ENCODE measurements around the gene CDSN.

CDSN gene

GRCh38 chr6:31115941-31116560 is 4.2 kb downstream of the CDSN start:
- no peak for DNase-seq (ENCODE audit: low read depth in 3 of 3)

DNA sequence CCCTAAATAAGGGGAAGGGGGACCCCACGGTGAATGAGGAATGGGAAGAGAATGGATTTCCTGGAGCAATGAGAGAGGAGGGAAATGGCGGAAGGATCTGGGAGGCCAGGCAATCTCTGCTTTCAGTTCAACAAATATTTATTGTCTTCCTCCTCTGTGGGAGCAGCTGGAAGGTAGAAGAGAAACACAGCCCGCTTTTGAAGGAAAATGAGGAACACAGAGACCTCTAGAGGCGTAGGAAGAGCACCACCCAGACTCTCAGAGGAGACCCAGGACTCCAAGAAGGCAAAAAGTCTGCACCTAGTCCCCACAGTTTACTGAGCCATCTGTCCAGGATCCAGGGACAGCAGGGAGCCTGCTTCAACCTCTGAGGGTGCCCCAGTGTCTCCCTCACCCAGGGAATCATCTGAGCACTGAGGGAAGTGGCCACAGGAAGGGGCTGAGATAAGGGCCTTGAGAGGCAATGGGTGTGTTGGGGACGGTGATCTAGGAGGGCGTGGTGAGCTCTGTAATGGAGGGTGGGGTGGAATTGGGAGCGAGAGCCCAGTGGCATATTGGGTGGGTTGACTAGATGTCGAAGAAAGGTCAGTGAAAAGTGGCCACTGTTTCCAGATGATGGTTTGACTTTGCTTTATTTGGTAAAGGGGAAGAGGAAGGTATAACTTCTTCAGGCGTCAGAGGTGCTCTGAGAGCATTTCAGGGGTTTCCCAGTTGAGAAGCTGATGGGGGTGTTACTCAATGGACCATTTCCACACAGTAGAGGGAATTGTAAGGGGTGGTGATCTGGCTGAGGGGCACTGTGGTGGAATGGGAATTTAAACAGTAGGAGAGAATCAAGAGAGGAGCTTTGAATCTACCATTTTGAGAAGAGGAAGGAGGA is 5.0 kb downstream of the CDSN start:
- DNase-seq (ENCODE audit: low read depth in 3 of 3) = no peak

- DNase-seq (ENCODE audit: low read depth in 3 of 3) = no peak
Measured at GRCh38 chr6:31114541-31114878, 5.7 kb downstream of the CDSN start, which contains the start of gene PSORS1C1. Gene PSORS1C1 (plus strand): TSS chr6:31114800. CDS start chr6:31129633, 14,833 bp downstream.

DNA sequence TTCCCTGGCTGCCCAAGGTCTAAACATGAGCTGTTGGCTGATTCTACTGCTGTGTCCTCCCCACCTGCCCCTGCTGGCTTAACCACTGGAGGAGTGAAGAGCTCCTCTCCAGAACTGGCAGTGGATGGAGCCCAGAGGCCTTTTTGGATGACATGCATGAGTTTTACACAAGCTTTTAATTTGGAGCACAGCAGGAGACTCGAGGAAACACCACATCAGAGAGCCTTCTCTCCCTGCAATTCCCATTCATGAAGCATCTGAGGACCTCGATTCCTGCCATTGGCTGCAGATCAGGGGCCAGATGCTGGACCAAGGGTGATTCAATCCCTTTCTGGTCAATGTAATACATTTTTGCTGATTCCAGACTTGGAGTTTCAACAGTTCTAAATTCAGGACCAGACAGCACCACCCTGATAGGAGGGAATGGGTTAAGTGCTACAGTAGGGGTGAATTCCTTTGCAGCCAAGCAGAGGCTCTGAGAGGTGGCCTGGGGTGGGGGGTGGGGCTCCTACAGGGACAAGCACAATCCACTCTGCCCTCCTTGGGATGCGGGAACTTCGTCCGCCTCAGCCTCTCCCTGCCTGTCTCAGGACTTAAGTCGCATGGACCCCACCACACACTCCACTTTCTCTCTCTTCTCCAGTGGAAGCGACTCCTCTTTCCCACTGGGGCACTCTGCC is 6.2 kb downstream of the CDSN start:
- no peak for DNase-seq (ENCODE audit: low read depth in 3 of 3)

DNA sequence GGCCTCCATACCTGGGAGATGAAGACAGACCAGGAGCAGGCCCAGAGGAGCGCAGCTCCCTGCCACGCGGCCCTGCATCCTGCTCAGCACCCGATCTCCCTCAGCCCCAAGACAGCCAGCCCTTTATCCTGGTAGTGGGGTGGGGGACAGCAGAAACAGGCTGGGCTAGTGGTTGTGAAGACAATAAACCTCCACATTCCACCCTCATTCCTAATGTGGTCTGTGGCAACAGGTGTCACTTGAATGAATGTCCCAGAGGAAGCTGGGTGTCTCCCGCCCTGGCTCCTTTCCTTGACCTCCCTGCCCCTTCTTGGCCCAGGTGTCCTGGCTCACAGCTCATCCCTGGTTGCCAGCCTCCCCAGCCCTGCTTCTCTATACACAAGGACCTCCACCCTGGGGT is 7.8 kb downstream of the CDSN start, which contains the start of gene C6orf15:
C6orf15 (minus strand) TSS at position 98 of the 400 bp plus-strand sequence; CDS start at position 78, 20 bp downstream.
- no peak for DNase-seq (ENCODE audit: low read depth in 3 of 3)

DNA sequence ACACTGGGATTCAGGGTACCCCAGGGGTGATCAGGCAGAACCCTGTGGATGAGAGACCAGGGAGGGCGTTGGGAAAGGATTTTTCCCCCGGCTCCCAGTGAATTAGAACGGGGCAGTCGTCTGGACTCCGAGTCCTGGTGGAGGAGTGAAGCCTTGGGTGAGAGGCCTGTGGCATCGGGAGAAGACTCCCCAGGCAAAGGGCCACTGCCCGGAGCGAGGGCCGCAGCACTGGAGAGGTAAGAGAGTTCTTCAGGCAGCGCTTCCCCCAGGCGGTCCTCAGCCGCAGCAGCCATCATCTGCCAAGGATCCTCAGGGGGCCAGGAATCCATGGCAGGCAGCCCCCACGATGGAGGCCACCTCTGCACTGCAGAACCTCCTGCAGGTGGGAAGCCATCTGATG is 8.5 kb downstream of the CDSN start:
- no peak for DNase-seq (ENCODE audit: low read depth in 3 of 3)

DNA sequence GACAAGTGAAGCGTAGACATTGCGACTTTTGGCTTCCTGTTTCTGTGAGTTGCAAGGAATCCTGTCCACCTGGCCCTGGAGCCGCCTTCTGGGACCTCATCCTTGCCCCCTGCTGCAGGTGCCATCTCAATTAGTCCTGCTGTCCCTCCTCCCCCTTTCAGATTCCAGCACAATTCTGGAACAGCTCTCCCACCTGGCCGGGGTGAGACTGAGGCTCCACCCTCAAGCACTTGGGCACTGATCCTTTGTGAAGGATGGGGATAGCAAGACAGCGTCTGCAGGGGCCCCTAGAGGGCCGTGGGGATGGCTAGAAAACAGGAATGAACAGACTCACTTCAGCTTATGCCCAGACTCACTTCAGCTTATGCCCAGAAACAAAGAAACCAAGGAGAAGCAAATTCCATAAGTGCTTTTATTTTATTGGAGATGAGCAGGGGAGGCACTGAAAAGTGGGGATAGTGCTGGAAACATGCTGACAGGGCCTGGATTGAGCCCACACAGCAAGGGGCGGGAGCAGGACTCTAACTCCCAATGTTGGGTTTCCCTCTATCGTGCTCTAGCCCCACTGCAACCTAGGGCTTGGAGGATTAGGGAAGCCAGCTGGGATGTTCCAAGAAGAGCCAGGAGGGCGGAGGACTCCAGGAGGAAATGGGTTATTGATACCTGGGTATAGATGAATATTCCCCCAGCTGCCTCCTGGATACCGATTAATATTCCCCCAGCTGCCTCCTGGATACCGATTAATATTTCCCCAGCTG is 9.2 kb downstream of the CDSN start:
- DNase-seq (ENCODE audit: low read depth in 3 of 3) = no peak

DNA sequence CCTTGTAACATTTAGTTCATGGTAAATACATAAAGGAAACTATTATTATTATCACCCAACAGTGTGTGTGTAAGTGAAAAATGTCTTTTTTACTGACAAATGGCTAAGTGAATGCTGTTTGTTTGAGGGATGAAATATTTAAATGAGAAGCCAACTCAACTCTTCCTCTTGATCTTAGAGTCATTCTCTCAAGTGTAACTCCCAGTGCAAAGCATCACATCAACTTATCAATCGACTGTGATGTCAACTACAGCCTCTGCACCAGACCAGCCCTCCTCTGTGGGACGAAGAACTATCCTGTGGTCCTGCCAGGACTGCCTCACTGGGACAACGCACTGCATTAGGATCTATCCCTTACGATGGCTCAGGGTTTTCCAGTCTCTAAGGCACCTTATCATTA is 13.2 kb downstream of the CDSN start:
- no peak for DNase-seq (ENCODE audit: low read depth in 3 of 3)

DNA sequence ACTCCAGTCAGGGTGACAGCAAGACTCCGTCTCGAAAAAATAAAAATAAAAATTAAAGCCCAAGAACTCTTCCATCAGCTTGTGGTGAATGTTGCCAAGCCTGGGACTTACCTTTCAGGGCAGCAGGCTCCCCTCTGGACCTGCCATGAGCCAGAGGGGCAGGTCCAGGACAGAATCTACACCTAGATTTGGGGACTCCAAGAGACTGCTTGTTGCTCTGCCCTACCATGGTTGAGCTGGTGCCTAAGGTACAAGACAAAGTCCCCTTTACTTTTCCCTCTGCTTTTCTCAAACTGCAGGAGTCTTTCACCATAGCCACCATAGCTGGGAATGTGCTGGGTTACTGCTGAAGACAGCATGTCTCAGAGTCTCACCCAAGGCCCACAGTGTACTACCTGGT is 17.1 kb downstream of the CDSN start:
- no peak for DNase-seq (ENCODE audit: low read depth in 3 of 3)

GRCh38 chr6:31098449-31098938 is 21.8 kb downstream of the CDSN start:
- DNase-seq (ENCODE audit: low read depth in 3 of 3) = no peak

DNA sequence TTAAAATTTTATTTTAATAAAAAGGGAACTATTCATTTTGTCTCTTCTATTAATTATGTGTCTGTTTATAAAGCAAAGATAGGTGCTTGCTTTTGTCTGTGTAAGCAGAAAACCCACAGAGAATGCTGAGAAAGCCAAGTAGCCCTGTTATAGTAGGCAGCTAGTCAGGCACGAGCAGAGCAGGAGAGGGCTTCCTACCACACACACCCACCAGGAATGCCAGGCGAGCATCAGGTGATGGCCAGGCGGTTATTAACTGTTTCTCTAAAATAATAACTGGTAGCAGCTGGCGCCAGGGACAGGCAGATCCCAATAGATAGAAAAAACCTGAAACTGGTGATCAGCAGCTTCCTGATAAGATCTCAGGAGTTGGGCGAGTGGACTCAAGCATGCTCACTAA is 23.6 kb downstream of the CDSN start:
- no peak for DNase-seq (ENCODE audit: low read depth in 3 of 3)

- DNase-seq (ENCODE audit: low read depth in 3 of 3) = no peak
Measured at GRCh38 chr6:31096215-31096614, 24.0 kb downstream of the CDSN start.

DNA sequence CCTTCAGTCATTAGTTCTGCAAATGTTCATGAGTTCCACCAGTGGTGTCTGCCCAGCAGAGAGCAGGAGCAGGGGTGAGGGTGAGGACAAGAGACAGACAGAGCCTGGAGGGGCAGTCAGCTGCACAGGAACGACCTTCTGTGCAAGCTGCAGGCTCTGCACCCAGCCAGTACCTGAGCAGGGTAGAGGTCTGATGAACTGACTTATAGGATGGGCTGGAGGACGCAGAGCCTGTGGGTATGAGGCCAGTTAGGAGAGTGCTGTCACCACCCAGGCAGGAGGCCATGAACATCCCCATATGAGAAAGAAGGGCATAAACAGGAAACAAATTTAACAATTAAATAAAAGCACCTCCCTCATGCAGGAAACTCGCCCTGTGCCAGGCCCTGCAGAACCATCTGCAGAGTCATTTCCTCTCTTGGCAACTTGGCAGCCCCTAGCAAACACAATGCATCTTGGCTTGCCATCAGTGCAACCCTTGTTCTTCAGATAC is 25.8 kb downstream of the CDSN start:
- peak in 2 of 3 experiments; percentile 15 to 19 for DNase-seq (ENCODE audit: low read depth in 3 of 3)

- DNase-seq (ENCODE audit: low read depth in 3 of 3) = no peak
Measured at GRCh38 chr6:31092769-31093505, 27.3 kb downstream of the CDSN start.

DNA sequence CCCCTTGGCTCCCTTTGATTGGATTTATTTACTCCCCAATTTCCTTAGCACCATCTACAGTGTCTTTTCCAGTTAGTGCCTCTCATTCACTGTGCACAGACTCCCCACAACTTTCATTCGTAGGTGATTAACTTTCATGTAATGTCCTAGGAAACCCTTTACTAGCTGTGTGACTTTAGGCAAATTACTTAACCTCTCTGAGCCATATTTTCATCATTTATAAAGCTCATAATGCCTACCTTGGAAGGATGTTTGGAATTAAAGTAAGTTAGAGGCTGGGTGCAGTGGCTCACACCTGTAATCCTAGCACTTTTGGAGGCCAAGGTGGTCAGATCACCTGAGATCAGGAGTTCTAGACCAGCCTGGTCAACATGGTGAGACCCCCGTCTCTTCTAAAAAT is 28.0 kb downstream of the CDSN start:
- DNase-seq (ENCODE audit: low read depth in 3 of 3) = no peak

DNA sequence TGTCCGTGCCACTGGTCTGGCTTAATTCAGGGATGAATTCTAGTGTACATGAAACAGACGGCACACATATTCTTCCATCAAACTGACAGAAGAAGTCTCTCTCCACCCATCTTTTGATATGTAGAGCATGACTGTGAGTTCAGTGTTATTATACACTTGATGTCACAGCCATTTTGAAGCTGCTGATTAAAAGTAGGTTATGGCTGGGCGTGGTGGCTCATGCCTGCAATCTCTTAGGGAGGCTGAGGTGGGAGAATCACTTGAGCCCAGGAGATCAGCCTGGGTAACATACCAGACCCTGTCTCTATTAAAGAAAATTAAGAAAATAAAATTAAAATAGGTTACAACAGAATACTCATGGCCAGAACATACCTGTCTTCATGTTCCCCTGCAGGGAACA is 28.6 kb downstream of the CDSN start:
- DNase-seq (ENCODE audit: low read depth in 3 of 3) = no peak

GRCh38 chr6:31090973-31091364 is 29.3 kb downstream of the CDSN start:
- no peak for DNase-seq (ENCODE audit: low read depth in 3 of 3)

GRCh38 chr6:31090275-31090972 is 29.8 kb downstream of the CDSN start:
- no peak for DNase-seq (ENCODE audit: low read depth in 3 of 3)

- peak; percentile 81 to 89 (median 84) for DNase-seq (ENCODE audit: low read depth in 3 of 3)
Measured at GRCh38 chr6:31087494-31088089, 32.7 kb downstream of the CDSN start.
